Left hindlimb (tissue), 1 donor: ENCODE measurements around the gene SLC26A2.
"Not testable (repeated sequence)": the region's sequence is repeated elsewhere in the genome, so short reads cannot be mapped to it uniquely, and the experiment has no call there.

Source experiments
- DNase-seq: peaks from one replicate; pipeline ENCODE4 v3.0.0-alpha.2; 2018

Gene SLC26A2

GRCh38 chr5:149937610-149938009 is 22.9 kb upstream of the SLC26A2 start:
- DNase-seq: no peak

GRCh38 chr5:149938279-149938678 is 22.3 kb upstream of the SLC26A2 start:
- DNase-seq: no peak

- no peak for DNase-seq
These were observed 21.7 kb upstream of the SLC26A2 start for GRCh38 chr5:149938791-149939358.

- no peak for DNase-seq
These were observed 21.0 kb upstream of the SLC26A2 start for GRCh38 chr5:149939546-149939945.

- DNase-seq: no peak
These were observed 20.4 kb upstream of the SLC26A2 start for GRCh38 chr5:149940077-149940574.

- no peak for DNase-seq
These were observed 19.5 kb upstream of the SLC26A2 start for GRCh38 chr5:149940941-149941644.

GRCh38 chr5:149941795-149942194 is 18.8 kb upstream of the SLC26A2 start:
- no peak for DNase-seq

GRCh38 chr5:149942199-149942598 is 18.4 kb upstream of the SLC26A2 start:
- no peak for DNase-seq

GRCh38 chr5:149942741-149943169 is 17.8 kb upstream of the SLC26A2 start:
- not testable (repeated sequence) for DNase-seq

GRCh38 chr5:149943177-149943949 is 17.2 kb upstream of the SLC26A2 start:
- DNase-seq: not testable (repeated sequence)

- DNase-seq: no peak
These were observed 15.9 kb upstream of the SLC26A2 start, which contains the start of gene PDE6A for GRCh38 chr5:149944666-149945065. PDE6A (minus strand) TSS chr5:149944793; CDS start chr5:149944673, 120 bp downstream.

- DNase-seq: no peak
These were observed 14.4 kb upstream of the SLC26A2 start for GRCh38 chr5:149946118-149946517.

- no peak for DNase-seq
These were observed 11.6 kb upstream of the SLC26A2 start for GRCh38 chr5:149948993-149949392.

GRCh38 chr5:149951138-149951749 is 9.3 kb upstream of the SLC26A2 start:
- no peak for DNase-seq

GRCh38 chr5:149953436-149954121 is 7.0 kb upstream of the SLC26A2 start:
- DNase-seq: no peak

- no peak for DNase-seq
These were observed 5.8 kb upstream of the SLC26A2 start for GRCh38 chr5:149954798-149955197.

GRCh38 chr5:149956685-149957084 is 3.9 kb upstream of the SLC26A2 start:
- DNase-seq: no peak

- no peak for DNase-seq
These were observed 2.7 kb upstream of the SLC26A2 start for GRCh38 chr5:149957855-149958254.

GRCh38 chr5:149959406-149960236 is 937 bp upstream of the SLC26A2 start:
- no peak for DNase-seq

- DNase-seq: no peak
These were observed 678 bp downstream of the SLC26A2 start for GRCh38 chr5:149961186-149961685.

- no peak for DNase-seq
These were observed 1.4 kb downstream of the SLC26A2 start for GRCh38 chr5:149961957-149962409.
